Activated CD8-positive, alpha-beta memory T cell treated with anti-CD3 and anti-CD28 coated beads for 4 hours (primary cell): ENCODE measurements around the gene CD164L2.
"Not testable (repeated sequence)": the region's sequence is repeated elsewhere in the genome, so short reads cannot be mapped to it uniquely, and the experiment has no call there.

ENCODE experiments used
- DNase-seq, 2 donors: peaks; one replicate each; pipeline ENCODE4 v3.0.0-alpha.2; 2020; ENCODE audit warnings: low read depth in 2 of 2

The CD164L2 gene

DNA sequence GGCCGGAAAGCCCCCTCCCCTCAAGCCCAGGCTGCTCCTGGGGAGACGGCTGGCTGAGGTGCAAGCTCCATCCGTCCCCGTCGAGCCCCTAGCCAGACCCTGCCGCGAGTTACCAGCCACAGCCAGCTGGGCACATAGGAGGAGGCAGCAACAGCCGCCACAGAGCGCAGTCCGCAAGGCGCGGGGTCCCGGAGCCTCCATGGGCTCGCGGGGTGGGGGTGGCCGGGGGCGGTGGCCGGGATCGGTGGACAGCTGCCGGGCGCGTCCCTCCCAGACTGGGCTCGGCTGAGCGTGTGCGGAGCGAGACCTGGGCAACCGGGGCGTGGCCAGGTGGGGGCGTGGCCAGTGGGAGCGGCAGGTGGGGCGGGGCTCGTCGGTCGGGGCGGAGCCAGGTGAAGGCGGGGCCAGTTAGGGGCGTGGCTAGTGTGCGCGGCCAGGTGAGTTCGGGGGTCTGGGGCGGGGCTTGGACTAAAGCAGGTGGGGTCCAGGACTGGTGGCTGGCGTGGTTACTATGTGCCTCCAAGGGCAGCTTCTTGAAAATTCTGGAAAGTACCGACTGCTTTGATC is at the start of gene CD164L2:
CD164L2 (minus strand) TSS at position 295 of the 567 bp plus-strand sequence; CDS start at position 201, 94 bp downstream.
- DNase-seq: no peak

DNA sequence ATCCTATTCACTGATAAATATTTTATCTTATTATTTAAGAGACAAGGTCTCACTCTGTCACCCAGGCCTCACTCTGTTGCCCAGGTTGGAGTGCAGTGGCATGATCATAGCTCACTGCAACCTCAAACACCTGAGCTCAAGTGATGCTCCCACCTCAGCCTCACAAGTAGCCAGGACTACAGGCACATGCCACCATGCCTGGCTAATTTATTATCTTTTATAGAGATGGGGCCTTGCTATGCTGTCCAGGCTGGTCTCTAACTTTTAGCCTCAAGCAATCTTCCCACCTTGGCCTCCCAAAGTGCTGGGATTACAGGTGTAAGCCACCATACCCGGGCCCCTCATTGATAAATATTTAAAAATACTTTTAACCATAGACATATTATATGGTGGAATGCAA is 49.6 kb upstream of the CD164L2 start:
- DNase-seq: not testable (repeated sequence)

DNA sequence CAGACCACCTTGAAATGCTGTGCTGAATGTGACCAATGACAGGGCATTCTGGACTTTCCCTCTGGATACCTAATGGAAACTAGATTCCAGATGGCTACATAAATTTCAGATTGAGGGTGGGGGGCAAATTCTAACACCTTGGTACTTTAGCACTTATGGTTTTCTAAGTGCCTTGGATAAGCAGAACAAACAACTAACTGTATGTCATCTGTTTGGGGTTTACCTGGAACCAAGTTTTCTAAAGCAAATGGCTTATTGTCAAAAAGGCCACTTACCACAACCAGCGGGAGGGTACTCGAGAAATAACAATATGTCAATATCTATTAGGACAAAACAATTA is 48.4 kb upstream of the CD164L2 start:
- no peak for DNase-seq

- DNase-seq: no peak
These were observed 47.9 kb upstream of the CD164L2 start for GRCh38 chr1:27430903-27431600.

GRCh38 chr1:27429029-27429425 is 45.9 kb upstream of the CD164L2 start:
- DNase-seq: no peak

GRCh38 chr1:27428316-27429028 is 45.3 kb upstream of the CD164L2 start:
- no peak for DNase-seq

DNA sequence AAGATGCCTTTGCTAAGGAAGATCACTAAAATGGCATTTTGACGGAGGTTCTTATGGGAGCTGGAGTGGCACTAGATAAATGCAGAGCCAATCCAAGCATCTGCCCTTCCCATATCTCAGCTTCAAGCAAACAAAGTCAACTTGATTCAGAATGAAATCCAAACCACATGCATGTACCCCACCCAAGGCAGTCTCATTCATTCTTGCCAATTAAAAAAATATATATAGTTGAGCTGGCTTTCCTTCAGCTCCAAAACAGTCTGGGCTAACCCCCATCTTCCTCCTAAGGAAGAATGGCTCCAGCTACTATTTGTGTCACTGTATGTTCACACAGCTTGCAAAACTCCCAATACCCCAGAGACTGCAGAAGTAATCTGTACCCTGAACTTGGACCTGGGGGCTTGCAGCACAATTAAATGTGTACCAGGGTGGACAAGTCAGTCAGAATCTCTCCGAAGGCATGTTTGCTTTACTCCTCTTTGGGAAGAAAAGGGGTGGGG is 44.7 kb upstream of the CD164L2 start:
- no peak for DNase-seq

DNA sequence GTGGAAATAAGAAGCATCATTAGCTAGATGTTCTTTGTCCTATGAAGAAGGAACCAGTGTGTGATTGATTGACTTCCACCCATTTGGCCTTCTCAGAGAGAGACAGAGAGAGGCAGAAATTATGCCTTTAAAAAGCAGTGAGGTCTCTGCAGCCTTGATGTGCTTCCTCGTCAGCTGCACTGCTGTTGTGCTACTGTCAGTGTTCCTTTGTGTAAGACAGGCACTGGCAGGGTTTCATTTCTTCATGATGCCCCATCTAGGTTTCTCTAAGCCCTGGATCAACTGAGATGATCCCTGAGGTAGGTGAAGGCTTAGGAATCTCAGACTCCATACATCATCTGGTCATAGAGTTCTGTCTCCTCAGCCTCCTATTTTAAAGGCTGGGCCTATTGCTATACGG is 44.2 kb upstream of the CD164L2 start:
- no peak for DNase-seq

GRCh38 chr1:27423709-27424108 is 40.6 kb upstream of the CD164L2 start:
- DNase-seq: no peak

DNA sequence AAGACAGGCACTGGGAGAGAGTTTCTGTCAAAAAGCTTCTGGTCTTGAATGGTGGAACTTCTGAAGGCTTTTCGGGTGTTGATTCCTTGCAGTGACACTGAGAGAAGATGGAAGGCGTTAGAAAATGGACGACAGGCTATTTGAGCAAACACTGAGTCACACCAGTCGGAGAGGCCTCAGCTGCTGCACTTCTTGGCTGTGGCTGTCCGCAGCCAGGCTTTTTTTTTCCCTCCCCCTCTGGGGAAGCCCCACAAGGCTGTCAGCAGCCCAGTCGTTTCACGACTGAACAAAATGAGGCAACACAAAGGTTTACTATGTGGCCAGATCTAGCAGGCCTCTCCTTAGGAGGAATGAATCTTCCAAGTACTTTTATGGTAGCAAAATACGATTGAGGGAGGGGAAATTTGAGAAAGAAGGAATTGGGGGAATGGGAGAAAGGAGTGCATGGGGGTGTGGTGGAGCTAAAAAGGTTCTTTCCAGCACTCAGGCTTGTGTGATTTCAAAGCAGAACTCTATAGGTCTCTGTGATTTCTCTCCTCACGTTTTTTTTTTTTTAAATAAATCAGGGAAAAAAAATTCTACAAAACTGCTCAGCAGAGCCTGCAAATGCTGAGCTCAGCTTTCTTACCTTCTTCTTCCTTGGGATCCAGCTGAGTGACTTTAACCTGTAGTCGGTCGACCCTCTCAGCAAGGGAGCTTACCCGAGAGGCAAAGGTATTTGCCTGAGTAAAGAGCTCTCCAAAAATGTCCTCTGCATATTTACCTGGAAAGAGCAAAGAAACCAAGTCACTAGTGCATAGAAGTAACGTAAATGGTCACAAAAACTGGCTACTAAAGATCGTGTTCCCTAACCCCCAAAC is 35.4 kb upstream of the CD164L2 start:
- peak in 1 of 2 donors; percentile 19 for DNase-seq

DNA sequence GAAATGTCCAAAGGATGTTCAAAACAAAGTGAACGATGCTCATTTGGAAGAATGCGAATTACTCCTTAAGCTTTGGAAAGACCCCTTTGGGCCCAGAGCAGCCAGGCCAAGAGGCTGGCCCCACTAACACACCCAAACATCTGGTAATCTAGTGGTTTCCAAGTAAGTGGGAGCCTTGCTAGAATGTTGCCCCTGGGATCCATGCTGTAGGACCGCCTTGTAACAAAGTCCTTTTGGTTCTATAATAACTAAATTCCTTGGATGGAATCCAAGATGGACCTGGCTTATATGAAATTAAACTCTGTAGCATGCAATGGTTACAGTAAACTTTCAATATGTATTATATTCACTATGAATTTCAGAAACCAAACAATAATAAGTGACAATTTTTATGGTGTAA is 34.6 kb upstream of the CD164L2 start:
- DNase-seq: no peak

- DNase-seq: peak in 1 of 2 donors; percentile 44
These were observed 33.4 kb upstream of the CD164L2 start for GRCh38 chr1:27416387-27417111.

- no peak for DNase-seq
These were observed 31.0 kb upstream of the CD164L2 start for GRCh38 chr1:27414091-27414490.

- DNase-seq: no peak
These were observed 29.9 kb upstream of the CD164L2 start for GRCh38 chr1:27413004-27413403.

GRCh38 chr1:27412502-27412901 is 29.4 kb upstream of the CD164L2 start:
- DNase-seq: no peak

DNA sequence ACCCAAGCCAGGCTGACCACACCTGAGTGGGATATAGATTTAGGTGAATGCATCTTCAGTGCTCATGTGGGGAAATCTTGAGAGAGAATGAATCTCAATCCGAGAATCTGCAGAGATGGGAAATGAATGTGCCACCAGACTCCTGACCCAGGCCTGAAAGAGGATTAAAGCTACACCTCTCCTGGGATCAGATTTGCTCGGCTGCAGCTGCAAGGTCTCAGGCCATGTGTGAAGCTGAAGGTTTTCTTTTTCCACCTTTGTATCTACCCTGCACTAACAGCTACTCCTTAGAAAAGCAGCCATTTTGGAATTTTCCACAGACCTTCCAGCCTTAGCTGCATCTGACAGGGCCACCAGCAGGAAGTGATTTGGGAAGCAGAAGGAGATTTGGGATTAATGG is 27.6 kb upstream of the CD164L2 start:
- no peak for DNase-seq

DNA sequence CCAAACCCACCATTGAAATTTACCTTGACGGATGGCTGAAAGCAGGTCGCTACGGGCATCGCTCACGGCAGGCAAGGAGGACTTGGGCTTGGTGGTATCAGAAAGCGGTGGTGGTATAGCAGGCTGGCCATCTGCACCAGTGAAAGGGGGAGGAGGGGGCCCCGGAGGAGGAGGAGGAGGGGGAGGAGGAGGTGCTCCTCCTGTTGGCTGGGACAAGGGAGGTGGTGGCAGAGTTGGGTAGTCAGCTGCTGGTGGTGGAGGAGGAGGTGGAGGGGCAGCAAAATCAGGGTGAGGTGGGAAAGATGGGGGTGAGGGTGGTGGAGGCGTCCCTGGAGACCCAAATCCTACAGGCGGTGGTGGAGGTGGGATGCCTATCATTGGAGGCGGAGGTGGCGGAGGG is 26.5 kb upstream of the CD164L2 start:
- DNase-seq: no peak

DNA sequence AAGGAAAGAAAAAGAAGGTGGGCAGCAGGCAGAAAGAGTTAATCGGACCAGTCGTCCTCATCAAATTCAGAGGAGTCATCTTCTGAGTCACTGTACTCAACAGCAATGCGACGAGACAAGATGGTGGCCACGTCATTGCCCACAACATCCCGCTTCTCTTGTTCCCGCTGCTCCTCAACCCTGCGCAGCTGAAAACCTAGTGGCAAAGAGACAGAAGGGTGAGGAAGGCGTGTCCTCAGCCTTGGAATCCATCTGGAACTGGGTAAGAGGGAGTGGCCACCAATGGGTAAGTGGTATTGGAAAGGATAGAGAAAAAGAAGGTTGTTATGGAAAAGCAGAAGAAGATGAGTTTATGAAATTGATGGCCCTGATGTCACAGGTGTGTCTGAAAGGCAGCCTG is 25.0 kb upstream of the CD164L2 start:
- no peak for DNase-seq

- not testable (repeated sequence) for DNase-seq
These were observed 23.7 kb upstream of the CD164L2 start for GRCh38 chr1:27406791-27407190.

DNA sequence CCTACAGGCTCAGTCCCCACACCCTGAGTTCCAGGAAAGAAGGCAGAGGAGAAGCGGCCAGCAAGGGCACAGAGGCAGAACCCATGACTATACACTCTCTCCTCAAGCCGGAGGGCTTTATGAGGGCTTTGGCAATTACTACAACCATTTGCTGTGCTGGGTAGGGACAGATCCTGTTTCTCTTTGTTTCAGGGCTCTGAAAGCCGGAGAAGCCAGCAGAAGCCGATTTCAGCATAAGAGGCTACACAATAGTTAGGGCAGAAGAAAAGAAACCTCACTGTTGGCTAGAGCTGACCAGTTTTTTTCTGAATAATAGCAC is 23.2 kb upstream of the CD164L2 start:
- DNase-seq: no peak

DNA sequence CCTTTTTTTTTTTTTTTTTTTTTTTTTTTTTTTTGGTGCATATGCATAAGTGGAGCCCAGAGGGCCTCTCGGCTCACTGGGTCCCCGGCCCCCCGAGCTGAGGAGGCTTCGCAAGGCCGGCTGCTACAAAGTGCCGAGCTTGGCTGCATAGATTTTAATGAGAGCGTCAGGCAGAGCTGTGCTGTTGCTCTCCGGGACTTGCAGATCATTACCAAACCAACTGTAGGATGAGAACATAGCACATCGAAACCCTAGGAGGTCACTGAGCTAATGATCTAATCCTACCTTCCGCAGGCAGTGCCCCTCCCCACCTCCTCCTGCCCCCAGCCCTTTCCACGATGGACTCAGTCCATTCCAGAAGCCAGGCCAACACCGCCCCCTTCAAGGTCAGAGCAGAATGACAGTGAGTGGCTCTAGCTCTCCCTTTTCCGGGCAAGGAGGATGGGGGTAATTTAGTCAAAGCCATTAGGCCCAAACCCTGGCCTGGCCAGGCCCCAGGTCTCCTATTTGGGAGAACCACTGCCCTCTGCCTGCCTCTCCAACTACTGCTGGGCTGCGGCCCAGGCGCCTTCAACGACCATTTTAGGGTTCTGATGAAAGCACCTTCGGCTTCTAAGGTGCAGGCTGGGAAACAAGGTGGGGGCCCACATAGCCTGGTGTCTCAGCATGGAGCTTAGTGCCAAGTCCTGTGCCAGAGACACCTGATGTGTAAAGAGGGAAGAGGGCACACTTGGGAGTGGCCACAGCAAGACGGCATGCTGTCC is 22.6 kb upstream of the CD164L2 start:
- DNase-seq: not testable (repeated sequence)
